Measurements from ENCODE around the gene TXNRD1.
"Not testable (repeated sequence)": the region's sequence is repeated elsewhere in the genome, so short reads cannot be mapped to it uniquely, and the experiment has no call there.

Gene TXNRD1

DNA sequence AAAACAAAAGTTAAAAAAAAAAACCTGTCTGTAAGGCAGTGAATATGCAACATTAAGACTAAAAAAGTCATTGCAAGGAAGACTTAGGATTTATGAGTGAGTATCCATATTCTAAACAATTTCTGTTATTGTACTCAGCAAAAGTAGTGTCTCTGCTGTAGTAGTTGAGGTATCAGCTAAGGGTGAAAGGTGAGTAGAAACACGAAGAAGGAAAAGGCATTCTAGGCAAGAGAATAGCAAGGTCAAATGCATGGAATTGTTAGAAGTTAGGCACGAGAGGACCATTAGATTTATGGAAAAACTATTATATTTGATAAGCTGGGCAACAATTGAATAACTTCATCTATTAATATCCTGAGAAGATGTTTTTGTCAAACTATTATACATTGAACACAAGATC is 89.8 kb downstream of the TXNRD1 start:
- ATAC-seq (no peak), DNase-seq (no peak)

DNA sequence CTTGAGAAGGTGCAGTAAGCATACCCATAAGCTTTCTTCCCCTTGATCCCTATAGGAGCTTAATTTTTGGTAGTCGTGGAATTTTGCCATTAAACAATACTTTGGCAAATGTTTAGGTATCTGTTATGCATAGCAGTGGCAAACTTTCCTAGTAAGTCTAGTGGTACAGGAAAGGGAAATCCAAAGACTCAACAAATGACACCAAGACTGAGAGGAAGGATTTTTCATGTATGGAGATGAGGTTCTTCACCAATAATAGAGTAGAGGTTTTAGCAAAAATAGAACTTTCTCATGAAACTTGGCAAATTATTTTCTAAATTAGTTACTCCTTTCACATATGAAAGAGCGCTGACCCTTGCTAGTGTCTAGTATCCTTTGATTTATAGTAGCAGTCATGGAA is 90.8 kb downstream of the TXNRD1 start:
- no peak for ATAC-seq
- no peak for DNase-seq

DNA sequence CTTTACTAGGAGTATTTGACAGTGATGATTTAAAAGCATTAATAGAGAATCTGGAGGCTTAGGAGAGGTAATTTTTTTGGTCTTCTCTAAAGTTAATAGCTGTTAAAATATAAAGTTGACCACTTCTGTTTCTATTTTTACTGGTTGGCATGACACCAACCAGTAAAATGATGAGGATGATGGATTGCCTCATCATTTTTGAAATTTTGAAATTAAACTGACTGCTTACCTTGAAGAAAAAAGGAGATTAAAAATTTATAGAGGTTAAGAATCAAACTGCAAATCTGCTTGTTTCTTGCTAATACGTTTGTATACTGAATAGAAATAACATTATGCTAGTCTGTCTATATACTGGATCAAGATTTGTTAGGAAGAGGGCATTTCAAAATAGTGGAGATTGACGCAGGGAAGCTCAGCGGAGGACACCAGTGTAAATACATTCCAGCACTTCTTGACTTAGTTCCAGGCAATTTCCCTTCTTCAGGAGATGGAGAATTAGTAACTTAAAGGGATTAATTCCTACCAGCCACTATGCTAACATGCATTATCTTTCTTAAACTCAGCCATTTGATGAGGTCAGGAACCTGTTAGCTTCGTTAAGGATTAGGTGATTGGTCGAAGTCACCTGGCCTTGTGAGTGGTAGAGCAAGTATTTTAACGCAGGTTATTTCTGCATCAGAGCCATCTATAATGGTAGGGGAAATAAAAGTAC is 91.5 kb downstream of the TXNRD1 start:
- ATAC-seq (no peak), DNase-seq (no peak)

DNA sequence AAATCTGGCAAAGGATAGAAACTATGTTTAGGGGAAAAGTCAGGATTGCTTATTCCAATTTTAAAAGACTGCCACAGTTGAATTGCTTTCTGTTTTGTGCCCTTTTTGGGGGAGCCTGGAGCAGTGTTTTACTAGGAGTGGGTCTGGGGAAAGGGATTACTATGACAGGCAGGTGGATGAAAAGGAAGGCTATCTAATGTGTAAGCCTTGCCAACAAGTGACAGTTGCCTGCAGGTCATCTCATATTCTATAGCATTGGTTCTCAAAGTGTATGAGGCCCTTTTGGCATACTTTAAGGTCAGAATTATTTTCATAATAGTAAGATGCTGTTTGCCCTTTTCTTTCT is 92.0 kb downstream of the TXNRD1 start:
- DNase-seq: no peak

DNA sequence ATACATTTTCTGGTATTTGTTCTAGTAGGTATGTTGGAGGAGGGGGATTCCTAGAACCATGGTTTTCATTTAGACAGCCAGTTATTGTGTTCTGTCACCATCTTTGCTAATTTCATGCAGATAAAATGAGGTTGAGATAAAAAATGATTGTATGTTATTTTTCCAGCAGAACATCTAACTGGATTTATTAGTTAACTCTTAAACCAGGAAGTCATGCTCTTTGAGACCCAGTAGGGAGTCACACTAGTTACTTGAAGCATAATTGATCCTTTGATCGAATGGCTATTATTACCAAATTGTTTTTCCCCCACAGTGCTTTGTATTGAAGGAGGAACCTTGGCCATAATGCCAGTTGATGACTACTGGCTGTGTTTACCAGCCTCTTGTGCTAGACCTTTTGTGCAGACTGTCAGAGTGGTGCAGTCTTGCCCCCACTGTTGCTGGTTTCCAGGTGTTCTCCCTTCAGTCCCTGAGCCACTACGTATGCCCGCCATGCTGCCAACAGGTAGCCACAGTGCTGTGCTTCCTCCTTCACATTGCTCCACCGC is 93.9 kb downstream of the TXNRD1 start:
- ATAC-seq (no peak), DNase-seq (no peak)

More for the DNA sequence above, 92.0 kb downstream of the TXNRD1 start:
- ATAC-seq: no peak

DNA sequence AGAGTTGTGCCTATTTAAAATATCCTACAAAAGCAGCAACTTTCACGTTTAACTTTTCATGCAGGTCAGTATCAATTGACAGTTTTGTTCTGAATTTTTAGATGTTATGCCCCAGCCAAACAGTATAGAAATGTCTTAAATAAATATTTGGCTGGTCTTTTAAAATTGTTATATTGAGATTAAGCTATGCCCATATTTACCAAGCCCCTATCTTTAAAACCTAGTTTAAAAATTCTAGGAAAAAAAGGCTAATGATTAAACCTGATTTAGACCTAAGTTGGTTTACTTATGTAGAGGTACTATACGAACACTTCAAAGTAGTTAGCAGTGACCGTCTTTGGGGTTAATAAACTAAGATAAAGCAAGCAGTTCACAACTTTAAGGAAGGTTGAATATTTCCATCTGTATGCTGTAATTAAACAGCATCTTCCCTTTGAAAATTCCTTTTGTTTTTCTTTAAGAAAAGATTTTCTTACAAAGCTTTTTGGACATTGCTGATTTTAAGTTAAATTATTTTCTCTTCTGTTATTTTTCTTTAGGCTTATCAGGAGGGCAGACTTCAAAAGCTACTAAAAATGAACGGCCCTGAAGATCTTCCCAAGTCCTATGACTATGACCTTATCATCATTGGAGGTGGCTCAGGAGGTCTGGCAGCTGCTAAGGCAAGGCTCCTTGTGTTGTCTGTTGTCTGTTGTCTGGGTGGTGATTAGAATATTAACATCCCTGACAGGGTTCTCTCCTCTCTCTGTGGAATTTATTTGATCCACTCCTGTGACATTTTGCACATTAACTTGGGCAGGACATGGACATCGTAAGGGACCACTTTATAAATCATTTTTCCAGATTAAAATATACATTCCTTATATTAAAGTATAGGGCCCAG is 95.4 kb downstream of the TXNRD1 start:
- DNase-seq (no peak), ATAC-seq (no peak)

DNA sequence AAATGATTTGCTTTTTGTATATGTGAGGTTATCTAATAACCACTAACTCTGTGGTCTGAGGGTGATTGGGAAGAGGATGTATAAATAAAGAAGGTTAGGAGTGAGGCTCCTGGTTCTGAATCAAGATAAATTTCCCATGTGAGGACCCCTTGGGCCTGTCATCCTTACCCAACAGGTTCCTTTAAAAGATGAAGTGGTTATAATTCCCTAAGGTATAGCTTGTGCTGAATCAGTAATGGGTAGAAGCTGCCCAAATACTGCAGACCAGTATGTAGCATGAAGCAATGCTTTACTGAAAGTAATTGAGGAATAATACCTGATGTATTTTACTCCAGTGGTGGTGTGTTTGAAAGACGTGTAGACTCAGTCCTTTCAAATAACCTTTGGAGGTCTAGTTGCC is 96.6 kb downstream of the TXNRD1 start:
- DNase-seq (no peak), ATAC-seq (no peak)

DNA sequence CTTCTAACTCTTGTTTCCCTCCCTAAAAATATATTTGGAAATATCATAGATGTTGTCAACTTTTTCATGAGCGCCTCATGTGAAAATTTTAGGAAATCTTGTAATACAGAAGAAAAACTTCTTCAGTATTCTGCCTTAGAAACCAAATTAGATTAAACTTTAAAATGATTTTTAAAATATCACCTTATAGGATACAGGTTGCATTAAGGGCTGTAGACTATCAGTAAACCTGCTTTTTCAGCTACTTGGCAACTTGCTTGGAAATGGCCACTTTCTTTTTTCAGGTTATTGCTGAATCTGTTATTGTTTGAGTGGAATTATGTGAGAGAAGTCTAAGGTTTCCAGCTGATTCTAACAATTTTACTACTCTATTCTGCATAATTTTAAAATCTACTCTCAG is 97.1 kb downstream of the TXNRD1 start:
- no peak for DNase-seq
- ATAC-seq: no peak

DNA sequence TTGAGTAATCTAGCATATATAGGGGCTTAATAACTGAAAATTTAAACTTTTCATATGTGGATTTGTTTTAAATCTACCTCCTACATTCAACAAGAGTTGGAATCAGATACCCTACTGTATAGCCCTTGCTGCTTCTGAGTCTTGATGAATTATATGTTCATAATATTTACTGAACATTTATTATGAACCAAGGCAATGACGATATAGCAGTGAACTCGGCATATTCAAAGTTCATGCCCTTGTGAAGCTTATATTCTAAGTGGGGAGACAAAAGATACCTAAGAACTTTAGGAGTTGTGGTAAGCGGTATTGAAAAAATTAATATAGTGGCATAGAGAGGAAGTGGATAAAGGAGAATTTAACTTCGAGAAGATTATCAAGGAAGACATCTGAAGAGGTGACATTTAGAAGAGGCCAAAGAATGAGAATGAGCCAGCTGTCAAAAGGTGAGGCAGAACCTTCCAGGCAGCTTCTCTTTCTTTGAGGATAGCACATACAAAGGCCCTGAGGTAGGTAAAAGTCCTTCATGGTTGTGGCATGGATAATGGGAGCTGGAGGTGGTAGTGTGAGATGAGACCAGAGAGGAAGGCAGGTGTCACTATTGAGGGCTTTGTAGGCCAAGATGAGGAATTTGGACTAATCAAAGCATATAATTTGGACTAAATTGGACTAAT is 98.1 kb downstream of the TXNRD1 start:
- DNase-seq: no peak
- ATAC-seq: peak; percentile 36

DNA sequence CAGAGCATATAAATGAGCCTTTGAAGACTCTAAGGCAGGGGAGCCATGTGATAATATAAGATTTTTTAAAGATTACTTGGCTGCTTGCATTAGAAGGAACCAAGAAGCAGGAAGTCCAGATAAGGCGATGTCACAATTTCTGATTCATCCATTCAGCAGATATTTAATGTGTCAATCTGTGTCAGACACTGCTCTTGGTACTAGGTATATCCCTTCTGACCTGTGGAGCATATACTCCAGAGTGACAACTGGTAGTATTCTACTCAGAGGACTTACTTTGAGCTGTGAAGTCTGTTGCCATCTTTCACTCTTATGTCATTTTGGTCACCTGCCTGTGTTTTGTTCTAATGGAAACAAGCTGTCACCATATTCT is 98.6 kb downstream of the TXNRD1 start:
- no peak for ATAC-seq
- DNase-seq: no peak

DNA sequence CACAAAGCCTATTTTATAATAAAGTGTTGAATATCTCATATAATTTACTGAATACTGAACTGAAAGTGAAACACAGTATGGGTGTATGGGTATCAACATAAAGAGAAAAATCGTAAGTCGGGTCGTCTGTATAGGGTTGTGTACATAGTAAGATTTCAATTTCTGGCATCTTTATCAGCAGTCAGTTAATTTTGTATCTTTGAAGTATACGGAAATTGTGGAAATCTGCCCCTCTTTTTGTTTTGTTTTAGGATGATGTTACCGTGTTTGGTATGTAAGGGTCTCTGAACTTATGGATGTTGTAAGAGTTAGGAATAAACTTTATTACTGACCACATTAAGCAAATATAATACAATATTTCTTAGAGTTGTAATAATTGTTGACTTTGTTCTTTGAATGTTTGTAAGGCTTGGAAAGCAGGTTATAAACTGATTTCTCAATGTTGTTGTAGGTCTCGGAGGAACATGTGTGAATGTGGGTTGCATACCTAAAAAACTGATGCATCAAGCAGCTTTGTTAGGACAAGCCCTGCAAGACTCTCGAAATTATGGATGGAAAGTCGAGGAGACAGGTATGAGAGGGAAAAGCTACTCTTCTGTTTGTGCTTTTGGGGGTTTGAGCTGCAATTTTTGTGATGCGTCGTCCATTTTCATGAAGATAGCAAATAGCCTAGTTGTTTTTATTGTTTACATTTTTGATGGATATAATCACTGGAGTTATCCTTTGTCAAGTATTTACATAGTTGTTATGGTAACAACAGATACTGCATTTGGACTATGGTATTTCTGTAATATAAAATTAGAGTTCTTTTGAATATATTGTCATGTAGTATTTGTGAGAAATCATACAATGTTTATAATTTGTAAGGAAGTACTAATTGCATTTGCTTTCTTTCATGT is 100.0 kb downstream of the TXNRD1 start:
- no peak for DNase-seq
- no peak for ATAC-seq

DNA sequence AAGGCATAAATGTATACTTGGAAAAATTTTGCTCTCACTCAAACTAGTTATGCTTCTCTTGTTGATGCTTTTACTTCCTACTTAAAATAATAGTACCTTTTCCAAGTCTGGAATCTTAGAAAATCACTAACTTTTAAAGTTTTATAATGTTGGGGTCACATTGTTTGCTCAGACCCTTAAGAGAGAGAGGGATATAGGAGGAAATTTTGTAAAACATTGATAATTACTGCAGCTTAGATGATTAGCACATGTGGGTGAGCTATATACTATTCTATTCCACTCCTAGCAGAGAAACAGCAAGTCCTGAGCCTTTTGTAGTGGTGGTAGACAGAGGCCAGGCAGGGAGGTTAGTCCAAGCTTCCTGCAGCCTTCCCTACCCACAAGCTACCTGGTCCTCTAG is 101.4 kb downstream of the TXNRD1 start:
- DNase-seq (no peak), ATAC-seq (no peak)

DNA sequence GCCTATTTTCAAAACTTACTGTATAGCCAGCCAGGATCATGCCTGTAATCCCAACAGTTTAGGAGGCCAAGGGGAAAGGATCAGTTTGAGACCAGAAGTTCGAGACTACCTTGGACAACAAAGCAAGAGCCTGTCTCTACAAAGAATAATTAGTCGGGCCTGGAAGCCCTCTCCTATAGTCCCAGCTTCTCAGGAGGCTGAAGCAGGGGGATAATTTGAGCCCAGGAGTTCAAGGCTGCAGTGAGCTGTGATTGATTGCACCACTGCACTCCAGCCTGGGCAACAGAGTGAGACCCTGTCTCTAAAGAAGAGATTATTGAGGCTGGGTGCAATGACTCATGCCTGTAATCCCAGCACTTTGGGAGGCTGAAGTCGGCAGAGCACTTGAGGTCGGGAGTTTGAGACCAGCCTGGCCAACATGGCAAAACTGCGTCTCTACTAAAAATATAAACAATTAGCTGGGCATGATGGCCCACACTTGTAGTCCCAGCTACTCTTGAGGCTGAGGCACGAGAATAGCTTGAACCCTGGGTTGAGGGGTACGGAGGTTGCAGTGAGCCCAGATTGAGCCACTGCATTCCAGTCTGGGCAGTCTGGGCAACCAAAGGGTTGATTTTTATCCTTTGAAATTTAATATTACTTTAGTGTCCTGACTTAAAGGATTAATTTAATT is 102.1 kb downstream of the TXNRD1 start:
- DNase-seq: no peak
- no peak for ATAC-seq

DNA sequence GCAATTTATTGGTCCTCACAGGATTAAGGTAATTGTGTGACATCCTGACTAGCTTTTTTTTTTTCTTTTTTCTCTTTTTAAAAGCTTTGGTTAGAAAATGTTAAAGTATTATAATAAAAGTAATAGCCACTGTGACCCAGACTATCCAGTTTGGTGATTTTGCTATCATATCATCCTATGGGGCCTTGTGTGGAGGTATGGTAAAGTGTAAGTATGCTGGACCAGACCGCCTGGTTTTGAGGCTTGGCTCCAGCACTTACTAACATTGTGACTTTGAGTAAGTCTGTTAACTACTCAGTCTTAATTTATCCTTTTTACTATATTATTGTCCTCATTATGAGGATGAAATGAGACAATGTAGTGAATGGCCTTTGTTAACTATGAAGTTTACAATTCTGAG is 103.4 kb downstream of the TXNRD1 start:
- ATAC-seq (no peak), DNase-seq (no peak)

DNA sequence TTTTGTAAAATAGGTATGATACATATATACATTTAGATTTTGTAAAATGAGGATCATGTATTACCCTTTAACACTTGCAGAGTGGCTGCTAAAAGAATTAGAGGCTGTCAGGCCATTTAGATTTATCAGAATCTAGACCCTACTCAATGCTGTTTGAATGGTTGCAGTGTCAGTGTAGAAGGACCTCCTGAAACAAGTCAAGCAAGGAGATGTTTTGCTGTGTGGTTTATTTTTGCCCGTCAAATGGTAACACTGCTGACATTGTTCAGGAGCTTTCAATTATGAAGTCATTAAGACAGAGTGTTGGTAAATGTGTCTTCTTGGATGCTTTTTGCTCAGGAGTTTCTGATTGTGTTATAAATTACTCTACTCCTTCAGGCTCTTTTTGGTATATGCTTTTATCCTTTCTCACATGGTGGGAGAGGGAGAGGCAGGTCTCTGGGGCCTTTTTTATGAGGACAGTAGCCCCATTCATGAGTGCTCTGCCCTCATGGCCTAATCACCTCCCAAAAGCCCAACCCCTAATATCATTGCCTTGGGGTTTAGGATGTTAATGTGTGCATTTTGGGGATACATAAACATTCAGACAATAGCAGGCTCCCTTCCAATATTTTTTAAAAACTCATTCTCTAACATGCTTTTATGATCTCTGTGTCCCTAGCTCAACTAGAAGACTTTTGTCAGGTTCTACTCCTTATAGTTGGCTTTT is 104.5 kb downstream of the TXNRD1 start:
- DNase-seq (no peak), ATAC-seq (no peak)

DNA sequence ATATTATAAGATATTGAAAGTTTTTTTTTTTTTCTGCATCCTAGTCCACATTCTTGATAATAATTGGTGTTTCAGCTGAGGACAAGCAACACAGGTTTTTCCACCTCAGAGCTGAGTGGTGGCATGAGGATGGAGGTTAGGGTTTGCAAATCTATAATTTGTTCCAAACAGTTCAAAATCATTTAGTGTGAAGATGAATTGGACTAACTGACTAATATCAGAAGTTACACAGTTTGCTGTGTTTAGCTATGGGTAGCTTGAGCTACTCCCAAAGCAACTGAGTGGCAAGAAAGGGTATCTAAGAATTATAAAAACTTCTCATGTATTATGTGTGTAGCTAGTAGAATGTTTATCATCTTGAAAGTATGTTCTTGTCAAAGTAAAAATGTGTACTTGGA is 105.0 kb downstream of the TXNRD1 start:
- ATAC-seq (no peak), DNase-seq (no peak)

DNA sequence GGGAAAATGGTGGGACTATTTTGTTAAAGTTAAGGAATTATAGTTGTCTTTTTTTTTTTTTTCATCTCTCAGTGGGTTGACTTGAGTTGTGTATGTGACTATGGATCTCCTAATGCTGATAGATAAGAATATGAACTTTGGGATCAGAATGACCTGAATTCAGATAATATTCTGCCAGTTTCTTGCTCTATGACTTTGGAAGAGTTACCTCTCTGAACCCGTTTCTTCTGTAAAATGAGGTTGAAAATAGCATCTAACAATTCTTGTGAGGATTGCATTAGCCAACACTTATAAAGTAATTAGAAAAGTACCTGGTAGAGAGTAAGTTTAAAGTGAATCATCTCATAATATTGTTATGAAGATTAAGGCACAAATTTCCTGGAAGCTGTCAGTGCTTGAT is 106.4 kb downstream of the TXNRD1 start:
- no peak for DNase-seq
- ATAC-seq: no peak

DNA sequence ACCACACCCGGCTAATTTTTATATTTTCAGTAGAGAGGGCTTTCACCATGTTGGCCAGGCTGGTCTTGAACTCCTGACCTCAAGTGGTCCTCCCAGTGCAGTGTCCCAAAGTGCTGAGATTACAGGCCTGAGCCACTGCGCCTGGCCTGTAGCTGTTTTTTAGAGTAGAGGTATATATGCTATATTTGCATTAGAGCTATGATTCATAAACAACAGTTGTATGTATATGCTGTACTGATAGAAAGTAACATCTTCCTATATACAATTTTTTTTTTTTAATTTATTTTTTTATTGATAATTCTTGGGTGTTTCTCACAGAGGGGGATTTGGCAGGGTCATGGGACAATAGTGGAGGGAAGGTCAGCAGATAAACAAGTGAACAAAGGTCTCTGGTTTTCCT is 107.0 kb downstream of the TXNRD1 start:
- not testable (repeated sequence) for ATAC-seq, DNase-seq

DNA sequence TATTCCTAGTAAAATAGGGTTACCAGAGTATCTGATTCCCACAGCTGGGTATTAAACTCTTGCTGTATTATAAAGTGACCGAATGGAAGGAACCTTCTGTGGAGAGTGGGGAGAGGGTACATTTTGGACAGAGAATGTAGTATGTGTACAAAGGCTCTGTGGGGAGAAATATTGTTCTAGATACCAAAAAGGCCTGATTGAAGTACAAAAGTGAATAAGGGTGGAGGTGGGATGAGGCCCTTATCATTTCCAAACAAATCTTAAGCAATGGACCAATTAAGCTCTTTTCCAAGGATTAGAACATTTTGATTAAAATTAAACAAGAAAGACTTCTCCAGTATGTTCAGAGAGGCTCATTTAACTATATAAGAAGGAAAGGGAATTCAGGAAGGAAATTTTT is 108.3 kb downstream of the TXNRD1 start:
- ATAC-seq (no peak), DNase-seq (no peak)

DNA sequence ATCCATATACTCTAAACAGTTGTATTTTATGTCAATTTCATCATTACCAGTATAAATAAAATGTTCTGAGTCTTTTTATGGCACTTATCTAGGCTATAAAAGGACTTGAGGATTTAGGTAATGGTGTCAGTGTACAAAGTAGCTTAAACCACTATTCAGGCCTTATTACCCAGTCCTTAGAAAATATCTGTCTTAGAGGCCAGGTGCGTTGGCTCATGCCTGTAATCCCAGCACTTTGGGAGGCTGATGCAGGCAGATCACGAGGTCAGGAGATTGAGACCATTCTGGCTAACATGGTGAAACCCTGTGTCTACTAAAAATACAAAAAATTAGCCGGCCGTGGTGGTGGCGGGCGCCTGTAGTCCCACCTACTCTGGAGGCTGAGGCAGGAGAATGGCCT is 112.7 kb downstream of the TXNRD1 start:
- not testable (repeated sequence) for ATAC-seq, DNase-seq

DNA sequence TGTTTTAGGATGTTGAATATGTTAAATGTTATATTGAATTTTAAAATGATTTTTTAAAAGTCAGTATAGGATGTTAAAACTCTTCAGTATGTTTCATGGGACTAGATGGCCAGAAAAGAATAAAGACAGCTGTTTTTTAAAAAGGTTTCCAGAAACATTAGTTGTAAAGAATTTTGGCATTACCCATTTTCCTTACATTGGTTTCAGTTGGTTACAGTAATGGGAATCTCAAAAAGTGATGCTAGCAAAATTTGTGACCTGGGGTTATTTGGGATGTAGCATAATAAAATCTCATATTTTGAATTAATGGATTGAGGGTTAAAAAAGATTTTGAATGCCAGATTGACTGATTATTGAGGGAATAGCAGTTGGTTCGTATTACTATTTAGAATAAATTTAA is 113.2 kb downstream of the TXNRD1 start:
- DNase-seq: no peak
- ATAC-seq: no peak

Measured in stimulated activated naive CD8-positive, alpha-beta T cell treated with anti-CD3 and anti-CD28 coated beads, Interleukin-15, Interleukin-2, amounts not matched to agents 100 U/mL and 50 U/mL, for 24 hours (primary cell).